Activated CD8-positive, alpha-beta memory T cell treated with anti-CD3 and anti-CD28 coated beads for 1 hour (primary cell): ENCODE measurements around the gene RERE.

ENCODE experiments used
- DNase-seq, 2 donors: peaks; one replicate each; pipeline ENCODE4 v3.0.0-alpha.2; 2020; ENCODE audit warnings: low read depth in 1 of 2; ENCODE audit errors: extremely low read depth in 1 of 2

The RERE gene

DNA sequence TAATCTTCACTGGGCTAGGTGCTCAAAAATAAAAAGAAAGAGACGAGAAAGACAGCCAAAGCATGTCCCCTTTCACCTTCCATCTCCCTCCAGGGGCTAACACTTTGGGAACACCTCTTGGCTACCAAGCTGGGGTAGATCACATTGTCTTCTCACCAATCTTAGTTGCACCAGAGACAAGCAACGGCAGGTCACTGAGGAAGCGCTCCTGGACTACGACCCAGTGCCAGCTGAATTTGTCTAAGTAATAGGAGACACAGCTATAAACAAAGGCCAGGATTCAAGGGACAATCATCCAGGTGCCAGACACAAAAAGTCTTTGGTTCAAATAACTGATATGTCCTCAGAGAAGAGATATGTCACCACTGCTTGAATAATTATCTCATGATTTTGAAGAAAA lies 399.1 kb downstream of the RERE start:
- no peak for DNase-seq

DNA sequence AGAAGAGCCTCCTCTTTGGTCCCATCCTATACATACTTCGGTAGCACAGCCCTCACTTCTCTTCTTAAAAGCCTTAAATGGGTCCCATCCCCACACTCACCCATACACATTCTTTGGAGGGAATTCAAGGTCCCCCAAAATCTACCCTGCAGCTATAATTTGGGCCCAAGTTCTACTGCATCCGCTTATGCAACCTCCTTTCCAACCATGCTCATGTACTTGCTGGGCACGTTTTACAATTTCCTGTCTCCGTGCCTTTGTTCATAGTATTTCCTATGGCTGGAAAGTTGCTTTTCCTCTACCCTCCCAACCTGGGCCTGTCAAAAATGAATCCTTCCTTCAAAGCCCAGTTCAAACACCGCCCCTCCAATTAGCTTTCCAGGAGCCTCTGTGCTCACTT lies 399.8 kb downstream of the RERE start:
- no peak for DNase-seq

- DNase-seq = no peak
Observed at GRCh38 chr1:8416881-8417280, 400.6 kb downstream of the RERE start.

GRCh38 chr1:8415526-8416278 lies 401.7 kb downstream of the RERE start:
- no peak for DNase-seq

DNA sequence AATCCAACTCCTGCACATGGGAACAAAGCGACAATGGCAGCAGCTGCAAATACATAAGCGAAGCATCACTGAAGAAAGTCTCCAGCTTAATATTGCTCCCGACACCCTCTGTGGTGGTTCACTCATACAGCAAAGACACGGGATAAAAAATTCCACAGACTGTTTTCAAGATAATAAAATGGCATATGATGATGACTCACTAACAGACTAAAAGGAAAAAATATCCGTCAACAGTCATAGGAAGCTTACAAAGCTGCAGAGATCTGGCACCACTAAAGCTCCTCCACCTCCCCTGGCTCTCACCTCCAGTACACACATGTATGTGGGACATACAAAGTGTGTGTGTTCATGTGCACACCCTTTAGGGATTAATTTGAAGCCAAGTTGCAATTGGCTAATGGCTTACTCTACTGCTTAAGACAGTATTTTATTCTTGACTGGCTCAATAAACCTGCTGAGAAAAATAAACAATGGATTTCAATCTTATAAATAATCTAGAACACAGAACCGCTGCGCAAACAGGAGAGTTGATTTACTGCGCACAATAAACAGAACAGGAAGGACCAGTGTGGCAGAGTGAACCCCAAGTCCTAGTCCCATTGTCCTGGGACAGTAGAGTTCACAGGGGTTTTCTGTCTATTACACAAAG lies 405.1 kb downstream of the RERE start:
- DNase-seq = no peak

- no peak for DNase-seq
Observed at GRCh38 chr1:8411803-8412182, 405.6 kb downstream of the RERE start.

DNA sequence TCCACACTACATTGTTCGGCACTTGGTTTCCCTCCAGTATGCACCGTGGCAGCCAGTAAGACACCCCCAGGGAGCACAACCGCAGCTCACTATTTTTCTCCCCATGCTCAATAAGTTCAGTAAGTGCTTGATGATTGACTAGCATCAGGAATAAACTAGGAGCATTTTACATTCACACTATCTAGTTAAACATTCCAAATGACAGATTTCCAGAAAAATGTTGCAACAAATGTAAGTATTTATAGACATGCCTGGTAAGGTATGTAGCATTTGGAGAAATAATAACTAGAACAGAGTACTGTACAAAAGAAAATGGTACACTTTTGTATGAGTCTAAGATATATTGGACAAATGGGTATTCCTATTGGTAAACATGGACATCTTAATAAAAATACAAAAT lies 406.6 kb downstream of the RERE start:
- DNase-seq = no peak

GRCh38 chr1:8409606-8410005 lies 407.8 kb downstream of the RERE start:
- DNase-seq = no peak

DNA sequence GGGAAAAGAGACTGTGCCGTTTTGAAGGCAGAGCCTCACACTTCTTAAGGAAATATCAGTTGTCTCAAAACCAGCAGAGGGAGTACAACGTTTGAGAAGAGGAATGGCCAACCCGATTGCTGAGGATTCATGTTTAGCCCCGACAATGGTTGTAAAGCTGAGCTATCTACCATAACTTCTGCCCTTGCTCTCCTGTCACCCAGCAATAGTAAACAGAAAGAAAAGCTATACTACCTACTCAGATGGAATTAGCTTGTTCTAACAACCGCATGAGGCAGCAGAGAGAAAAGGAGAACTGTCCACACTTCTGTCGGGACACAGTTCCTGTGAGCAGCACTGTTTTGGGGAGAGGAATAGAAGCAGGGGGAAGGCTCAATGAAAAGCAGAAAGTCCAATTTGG lies 408.3 kb downstream of the RERE start:
- DNase-seq = no peak

GRCh38 chr1:8408151-8408839 lies 409.1 kb downstream of the RERE start:
- no peak for DNase-seq

- no peak for DNase-seq
Observed at GRCh38 chr1:8407652-8408051, 409.8 kb downstream of the RERE start.

GRCh38 chr1:8406960-8407359 lies 410.5 kb downstream of the RERE start:
- DNase-seq = no peak

DNA sequence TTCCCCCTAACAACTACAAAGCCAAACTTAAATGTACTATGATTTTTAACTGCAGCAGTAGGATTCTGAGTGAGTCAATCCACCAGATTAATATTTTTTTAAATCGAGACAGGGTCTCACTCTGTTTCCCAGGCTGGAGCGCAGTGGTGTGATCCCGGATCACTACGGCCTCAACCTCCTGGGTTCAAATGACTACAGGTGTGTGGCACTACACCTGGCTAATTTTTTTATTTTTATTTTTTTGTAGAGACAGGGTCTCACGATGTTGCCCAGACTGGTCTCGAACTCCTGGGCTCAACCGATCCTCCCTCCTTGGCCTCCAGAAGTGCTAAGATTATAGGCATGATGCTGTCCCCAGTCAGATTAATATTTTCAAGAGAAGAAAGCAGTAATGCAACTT lies 411.4 kb downstream of the RERE start:
- no peak for DNase-seq

- no peak for DNase-seq
Observed at GRCh38 chr1:8404460-8405370, 412.7 kb downstream of the RERE start.

DNA sequence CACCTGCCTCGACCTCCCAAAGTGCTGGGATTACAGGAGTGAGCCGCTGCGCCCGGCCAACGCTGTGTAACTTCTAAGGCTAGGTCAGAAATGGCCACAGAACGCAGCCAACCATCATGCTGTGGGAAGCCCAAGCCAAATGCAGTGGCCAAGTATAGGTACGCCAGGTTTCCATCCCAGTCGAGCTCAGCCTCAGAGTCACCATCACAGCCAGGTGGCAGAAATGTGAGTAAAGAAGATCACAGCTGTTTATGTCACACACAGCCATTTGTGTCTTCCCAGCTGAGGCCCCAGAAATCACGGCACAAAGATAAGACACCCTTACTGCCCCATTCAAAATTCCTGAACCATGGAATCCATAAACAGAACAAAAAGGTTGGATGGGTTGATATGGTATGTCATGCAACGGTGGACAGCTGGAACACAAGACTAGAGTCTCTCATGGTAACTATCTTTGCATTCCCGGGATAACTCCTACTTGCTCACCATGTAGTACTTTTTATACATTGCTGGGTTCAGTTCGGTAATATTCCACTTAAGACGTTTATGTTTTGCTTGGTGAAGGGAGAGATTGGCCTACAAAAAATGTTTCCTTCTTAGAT lies 415.2 kb downstream of the RERE start:
- DNase-seq = no peak

DNA sequence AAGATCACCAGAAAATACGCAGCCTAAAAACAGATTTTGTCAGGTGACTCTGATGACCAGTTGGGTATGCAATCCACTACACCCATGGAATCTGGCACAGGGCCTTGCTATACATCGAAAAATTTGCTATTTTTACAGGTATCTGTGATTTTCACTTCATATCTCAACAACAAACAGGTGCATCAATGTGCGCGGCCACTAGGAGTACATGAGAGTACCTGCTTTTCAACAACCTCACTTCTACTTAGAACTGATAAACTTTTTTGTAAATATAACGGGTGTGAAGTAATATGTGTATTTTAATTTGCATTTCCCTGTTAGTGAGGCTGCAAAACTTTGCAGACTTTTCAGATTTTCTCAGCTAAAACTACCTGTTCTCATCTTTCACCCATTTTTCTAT lies 418.8 kb downstream of the RERE start:
- no peak for DNase-seq

- DNase-seq = no peak
Observed at GRCh38 chr1:8398086-8398485, 419.4 kb downstream of the RERE start.

DNA sequence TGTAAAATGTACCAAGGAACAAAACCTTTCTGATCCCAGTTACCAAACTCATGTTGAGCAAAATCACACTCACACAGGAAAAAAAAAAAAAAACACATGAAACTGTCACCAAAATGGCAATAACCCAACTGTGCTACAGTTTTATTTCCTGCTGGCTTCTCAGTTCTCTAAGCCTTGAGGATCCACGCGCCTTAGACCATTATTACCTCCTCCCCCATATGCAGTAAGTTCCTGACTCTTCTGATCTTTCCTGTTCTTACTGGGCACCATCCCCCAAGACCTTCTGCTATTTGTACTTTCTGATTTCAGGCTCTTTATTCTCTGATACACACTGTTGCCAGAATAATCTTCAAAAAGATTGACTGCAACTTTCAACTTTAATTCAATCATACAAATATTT lies 419.9 kb downstream of the RERE start:
- DNase-seq = no peak

- DNase-seq = no peak
Observed at GRCh38 chr1:8396786-8397406, 420.5 kb downstream of the RERE start.

GRCh38 chr1:8396083-8396785 lies 421.2 kb downstream of the RERE start:
- DNase-seq = no peak
